Esophagus (tissue), 2 donors: ENCODE results near the gene SYNE1. TPM values are rescaled to one million over a fixed set of nuclear protein-coding genes. Genes with fewer than 3 reads are reported as not detected.
A peak's percentile ranks its signal among the peaks of the same experiment; 100 is the strongest.

Experiments
- H3K27ac ChIP-seq, 2 donors: one replicate each; pipeline ENCODE4 v1.5.1; 2013; ENCODE audit warnings: low read depth in 2 of 2, mild to moderate bottlenecking in 2 of 2, inconsistent platforms in 1 of 2, low read length in 1 of 2, moderate library complexity in 1 of 2
- H3K27me3 ChIP-seq, 2 donors: one replicate each; pipeline ENCODE4 v1.6.1; 2013; ENCODE audit warnings: low read length in 2 of 2, control low read depth in 1 of 2, mild to moderate bottlenecking in 1 of 2; ENCODE audit not compliant: insufficient read depth in 2 of 2, control insufficient read depth in 1 of 2
- H3K36me3 ChIP-seq, 2 donors: one replicate each; pipeline ENCODE4 v1.6.1; 2013; ENCODE audit warnings: low read length in 1 of 2; ENCODE audit not compliant: control insufficient read depth in 2 of 2, insufficient read depth in 2 of 2
- H3K4me1 ChIP-seq, 2 donors: one replicate each; pipeline ENCODE4 v1.6.1; 2013; ENCODE audit warnings: low read length in 1 of 2; ENCODE audit not compliant: control insufficient read depth in 2 of 2, insufficient read depth in 2 of 2
- H3K4me3 ChIP-seq, 2 donors: one replicate each; pipeline ENCODE4 v1.5.1; 2013; ENCODE audit warnings: low read length in 2 of 2, mild to moderate bottlenecking in 2 of 2, low read depth in 1 of 2, moderate library complexity in 1 of 2
- H3K9me3 ChIP-seq, 2 donors: one replicate each; pipeline ENCODE4 v1.6.1; 2013; ENCODE audit warnings: mild to moderate bottlenecking in 2 of 2, low read depth in 1 of 2, low read length in 1 of 2, moderate library complexity in 1 of 2; ENCODE audit not compliant: control insufficient read depth in 2 of 2, insufficient read depth in 1 of 2
- WGBS, 2 donors: extraction: QIAGEN DNeasy Blood & Tissue Kit; methylation state at CpG; one replicate each; pipeline ENCODE4 v1.1.7; 2013; 5-methylcytosine and 5-hydroxymethylcytosine counted together
- polyA plus RNA-seq, 2 donors: library from polyadenylated mRNA; stranded (reverse); fragments of 200-250 nt; gene quantifications; one replicate each; pipeline ENCODE4 v1.2.3, GENCODE V29; 2013
- donor health status: healthy with polysubstance abuse.
- donor health status: Bipolar disorder and iron deficiency.

The SYNE1 gene
- polyA plus RNA-seq, 2 donors, result 5.4 to 7.1 TPM

DNA sequence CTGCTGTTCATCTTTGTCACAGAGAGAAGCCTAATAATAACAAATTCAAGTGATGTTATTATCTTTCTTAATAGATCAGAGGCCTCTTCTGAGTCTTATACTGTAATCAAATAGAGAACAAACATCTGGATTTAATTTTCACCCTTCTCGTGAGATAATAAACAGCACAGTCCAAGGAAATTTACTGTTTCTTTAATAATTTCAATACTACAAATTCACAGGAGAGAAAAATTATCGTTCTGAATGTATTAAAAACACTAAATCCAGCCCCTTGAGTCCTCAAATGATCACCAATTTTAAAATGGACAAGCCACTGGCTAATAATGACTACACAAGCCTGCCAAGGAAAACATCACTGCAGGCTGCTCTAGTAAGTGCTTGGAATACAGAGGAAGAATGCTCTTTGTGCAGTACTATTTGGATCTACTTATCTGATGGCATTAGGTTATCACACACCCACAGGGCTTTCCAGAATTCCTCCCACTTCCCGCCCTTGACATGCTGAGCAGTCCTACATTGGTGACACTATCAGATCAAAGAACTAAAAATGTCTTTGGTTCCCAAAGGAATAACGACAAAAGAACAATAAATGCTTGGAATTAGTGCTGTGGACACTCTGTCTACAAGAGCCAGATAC lies 38.1 kb downstream of the SYNE1 start:
- no peaks in the 10 kb centered on the region for H3K27me3 ChIP-seq
- H3K9me3 ChIP-seq, result no peaks in the 10 kb centered on the region
- no peaks in the 10 kb centered on the region for H3K4me1 ChIP-seq
- 35 to 44% methylated on average over 4 of the region's 4 CpGs for WGBS, 2 donors
- no peak overlapping the region for H3K27ac ChIP-seq
- H3K36me3 ChIP-seq, result no peaks in the 10 kb centered on the region
- no peak overlapping the region for H3K4me3 ChIP-seq

- Histone ChIP-seq H3K27ac (no peak overlapping the region), H3K4me3 (no peak overlapping the region), H3K27me3 (no peaks in the 10 kb centered on the region), H3K9me3 (no peaks in the 10 kb centered on the region), H3K36me3 (no peaks in the 10 kb centered on the region), H3K4me1 (no peaks in the 10 kb centered on the region)
These were observed 38.7 kb downstream of the SYNE1 start for GRCh38 chr6:152598421-152598820.

DNA sequence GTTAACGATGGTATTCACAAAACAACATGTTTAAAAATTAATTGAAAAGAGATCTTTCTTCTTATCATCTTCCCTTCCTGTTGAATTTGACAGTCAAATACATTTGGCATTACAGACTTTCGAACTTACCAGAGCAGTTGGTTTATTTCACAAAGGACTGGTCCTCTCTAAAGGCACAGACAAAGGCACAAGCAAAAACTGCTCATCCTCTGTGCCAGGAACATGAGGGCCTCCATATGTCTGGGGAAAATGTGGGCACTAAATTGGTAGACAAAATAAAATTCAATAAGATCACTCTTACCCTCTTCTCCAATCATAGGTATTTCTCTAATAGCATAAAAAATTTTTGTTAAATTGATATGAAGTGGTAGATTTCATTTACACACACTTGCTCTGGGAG lies 40.4 kb downstream of the SYNE1 start:
- Histone ChIP-seq H3K4me3 (no peak overlapping the region), H3K36me3 (no peaks in the 10 kb centered on the region), H3K27me3 (no peaks in the 10 kb centered on the region), H3K9me3 (no peaks in the 10 kb centered on the region), H3K27ac (no peak overlapping the region), H3K4me1 (no peaks in the 10 kb centered on the region)
- WGBS, 2 donors, result 86 to 90% methylated on average over 2 of the region's 2 CpGs

DNA sequence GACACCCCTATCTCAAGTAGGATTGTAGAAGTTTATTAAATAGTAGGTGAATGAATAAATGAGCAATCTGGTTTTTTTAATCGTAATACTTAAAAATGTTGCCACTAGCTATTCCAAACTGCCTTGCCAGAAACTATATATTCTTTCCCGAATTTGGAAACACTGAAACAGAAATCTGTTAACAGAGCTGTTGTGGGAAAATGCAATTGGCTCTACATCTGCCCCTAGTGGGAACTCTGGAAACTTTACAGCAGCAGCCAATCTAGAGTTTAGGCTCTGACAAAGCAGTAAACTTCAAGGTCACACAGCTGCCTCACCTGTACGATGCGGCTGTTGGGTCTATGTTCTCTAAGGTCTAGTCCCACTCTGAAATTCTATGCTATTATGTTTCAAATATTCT lies 41.7 kb downstream of the SYNE1 start:
- Histone ChIP-seq H3K9me3 (no peaks in the 10 kb centered on the region), H3K4me3 (no peak overlapping the region), H3K27me3 (no peaks in the 10 kb centered on the region), H3K4me1 (no peaks in the 10 kb centered on the region), H3K36me3 (no peaks in the 10 kb centered on the region), H3K27ac (no peak overlapping the region)
- WGBS, 2 donors, result 51 to 62% methylated on average over 4 of the region's 4 CpGs

DNA sequence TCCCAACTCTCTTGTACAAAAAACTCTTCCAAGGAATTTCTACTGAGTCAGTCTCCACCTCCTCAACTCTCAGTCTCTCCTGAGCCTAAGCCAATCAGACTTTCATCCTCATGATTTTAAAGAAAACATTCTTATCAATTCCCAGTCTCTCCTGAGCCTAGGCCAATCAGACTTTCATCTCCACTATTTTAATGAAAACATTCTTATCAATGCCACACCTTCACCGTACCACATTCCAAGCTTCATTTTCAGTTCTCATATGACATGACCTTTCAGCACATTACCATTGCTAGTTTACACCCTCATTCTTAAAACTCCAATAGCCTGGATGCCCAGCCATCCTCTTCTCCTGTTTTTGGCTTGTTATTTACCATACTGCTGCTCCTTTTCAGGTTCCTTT lies 42.5 kb downstream of the SYNE1 start:
- no peaks in the 10 kb centered on the region for H3K9me3 ChIP-seq
- no peaks in the 10 kb centered on the region for H3K36me3 ChIP-seq
- H3K27me3 ChIP-seq, result no peaks in the 10 kb centered on the region
- no peak overlapping the region for H3K27ac ChIP-seq
- H3K4me1 ChIP-seq, result no peaks in the 10 kb centered on the region
- WGBS, 2 donors, result 59 to 71% methylated on average over 1 of the region's 1 CpG
- no peak overlapping the region for H3K4me3 ChIP-seq

- Histone ChIP-seq H3K36me3 (no peaks in the 10 kb centered on the region), H3K27ac (no peak overlapping the region)
- 83 to 93% methylated on average over 1 of the region's 1 CpG for WGBS, 2 donors
These were observed 48.7 kb downstream of the SYNE1 start for GRCh38 chr6:152588456-152588855.

DNA sequence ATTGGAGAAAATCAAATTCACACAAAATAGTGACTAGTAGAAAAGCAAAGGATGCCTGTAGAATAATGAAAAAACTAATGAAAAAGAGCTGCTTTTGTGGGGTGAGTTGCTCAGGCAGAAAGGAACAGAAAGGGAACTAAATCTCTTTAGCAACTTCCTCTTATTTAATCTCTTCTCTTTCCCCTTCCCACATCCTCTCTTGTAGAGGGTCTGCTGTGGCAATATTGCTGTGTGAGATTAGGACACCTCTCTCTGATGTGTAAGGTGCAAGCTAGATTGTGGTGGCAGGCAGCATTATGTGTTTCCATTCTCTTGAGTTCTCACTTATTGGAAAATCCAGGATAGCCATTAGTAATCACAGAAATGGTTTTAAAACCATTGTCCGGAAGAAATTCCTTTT lies 49.7 kb downstream of the SYNE1 start:
- H3K4me1 ChIP-seq, result no peaks in the 10 kb centered on the region
- H3K36me3 ChIP-seq, result no peaks in the 10 kb centered on the region
- H3K9me3 ChIP-seq, result no peaks in the 10 kb centered on the region
- no peak overlapping the region for H3K27ac ChIP-seq
- H3K27me3 ChIP-seq, result no peaks in the 10 kb centered on the region
- H3K4me3 ChIP-seq, result no peak overlapping the region
- WGBS, 2 donors, result 86 to 89% methylated on average over 1 of the region's 1 CpG

More at GRCh38 chr6:152588456-152588855, 48.7 kb downstream of the SYNE1 start:
- Histone ChIP-seq H3K9me3 (no peaks in the 10 kb centered on the region), H3K27me3 (no peaks in the 10 kb centered on the region), H3K4me3 (no peak overlapping the region), H3K4me1 (no peaks in the 10 kb centered on the region)

- Histone ChIP-seq H3K4me3 (no peak overlapping the region), H3K9me3 (no peaks in the 10 kb centered on the region), H3K4me1 (no peaks in the 10 kb centered on the region), H3K27ac (no peak overlapping the region), H3K36me3 (no peaks in the 10 kb centered on the region), H3K27me3 (no peaks in the 10 kb centered on the region)
- 82 to 86% methylated on average over 3 of the region's 3 CpGs for WGBS, 2 donors
These were observed 51.9 kb downstream of the SYNE1 start for GRCh38 chr6:152585236-152585635.

DNA sequence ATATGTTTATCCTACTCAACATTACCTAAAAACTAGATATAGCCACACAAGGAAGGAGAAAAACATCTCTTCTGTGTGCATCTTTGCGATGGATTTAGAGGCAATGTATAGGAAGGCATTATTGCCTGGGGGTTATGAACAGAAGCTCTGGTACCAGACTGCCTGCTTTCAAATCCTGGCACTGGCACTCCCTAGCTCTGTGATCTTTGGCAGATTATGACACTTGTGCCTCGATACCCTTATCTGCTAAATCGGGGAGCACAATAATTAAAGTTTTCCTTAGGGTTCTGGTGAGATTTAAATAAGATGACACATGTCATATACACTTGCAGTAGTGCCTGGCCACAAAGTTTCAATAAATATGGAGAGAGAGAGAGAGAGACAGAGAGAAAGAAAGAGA lies 53.3 kb downstream of the SYNE1 start:
- WGBS, 2 donors, result 81 to 88% methylated on average over 3 of the region's 3 CpGs
- Histone ChIP-seq H3K4me1 (no peaks in the 10 kb centered on the region), H3K36me3 (no peaks in the 10 kb centered on the region), H3K27ac (no peak overlapping the region), H3K27me3 (no peaks in the 10 kb centered on the region), H3K9me3 (no peaks in the 10 kb centered on the region), H3K4me3 (no peak overlapping the region)

GRCh38 chr6:152576525-152576924 lies 60.6 kb downstream of the SYNE1 start:
- Histone ChIP-seq H3K9me3 (no peaks in the 10 kb centered on the region), H3K27ac (peak overlapping the region in 1 of 2 donors; percentile 54)
- 48 to 51% methylated on average over 1 of the region's 1 CpG for WGBS, 2 donors

More at GRCh38 chr6:152576525-152576924, 60.6 kb downstream of the SYNE1 start:
- H3K4me3 ChIP-seq, result no peak overlapping the region
- H3K36me3 ChIP-seq, result no peaks in the 10 kb centered on the region
- H3K4me1 ChIP-seq, result no peaks in the 10 kb centered on the region
- no peaks in the 10 kb centered on the region for H3K27me3 ChIP-seq
